LNCAP (cell line): ENCODE results near the gene CIT.

Experiments
- CTCF ChIP-seq: fragments of 450-650 bp; IDR thresholded peaks from 2 replicates; pipeline ENCODE4 v1.5.1; 2017; ENCODE audit warnings: mild to moderate bottlenecking

The CIT gene

GRCh38 chr12:119829439-119829838, 47.7 kb downstream of the CIT start:
- no peak for TF ChIP-seq CTCF

GRCh38 chr12:119828300-119828699, 48.8 kb downstream of the CIT start:
- TF ChIP-seq CTCF, result no peak

GRCh38 chr12:119827760-119828159, 49.4 kb downstream of the CIT start:
- no peak for TF ChIP-seq CTCF

GRCh38 chr12:119826661-119827445, 50.3 kb downstream of the CIT start:
- no peak for TF ChIP-seq CTCF

GRCh38 chr12:119825262-119825661, 51.9 kb downstream of the CIT start:
- TF ChIP-seq CTCF, result no peak

GRCh38 chr12:119822046-119822445, 55.1 kb downstream of the CIT start:
- no peak for TF ChIP-seq CTCF

- TF ChIP-seq CTCF, result no peak
Observed at GRCh38 chr12:119819322-119819721, 57.8 kb downstream of the CIT start.
